HCT116 (cell line): ENCODE data around the gene UBE2F. TPM values are rescaled to one million over a fixed set of nuclear protein-coding genes. Genes with fewer than 3 reads are reported as not detected.

ENCODE experiments used
- ATAC-seq: fragments of 200-7000 bp; cut with Tn5 transposase; 2 replicates; pipeline ENCODE4 v1.9.1; 2020; ENCODE audit warnings: mild to moderate bottlenecking, moderate library complexity
- BruUV-seq: library from RNA; stranded (reverse); fragments of 400-500 nt; replicated peaks from 2 replicates; lab custom pipeline; 2021; lab: Mats Ljungman, UMichigan
- CTCF ChIA-PET: fragments of 300-600 bp; sonication (Branson Sonifier 250); formaldehyde crosslinking; loops from one replicate; lab custom pipeline; 2021; ENCODE audit warnings: antibody characterized with exemption; lab: Charles Lee
- POLR2A ChIA-PET: fragments of 300-600, 350-600 bp; sonication (Branson Sonifier 250); formaldehyde crosslinking; loops from one replicate; lab custom pipeline; 2021; ENCODE audit warnings: antibody characterized with exemption; lab: Charles Lee
- RAD21 ChIA-PET, 2 experiments: fragments of 300-600 bp; sonication (Branson Sonifier 250); formaldehyde crosslinking; loops; one replicate each; lab custom pipeline; 2023; ENCODE audit warnings: low total read pairs in 2 of 2; ENCODE audit not compliant: uncharacterized antibody in 2 of 2, unreplicated experiment in 2 of 2, low non-redundant PET in 1 of 2; lab: Charles Lee
- DNase-seq: peaks from one replicate; pipeline ENCODE4 v3.0.0-alpha.2; 2010; ENCODE audit warnings: low read depth, low spot score
- H2AFZ ChIP-seq: fragments of 200-600 bp; shearing (Covaris generic), sonication (generic); 2 replicates; pipeline ENCODE4 v1.6.1; 2017; ENCODE audit warnings: low read depth, mixed run types, mixed read lengths, antibody characterized with exemption, low read length; ENCODE audit not compliant: poor library complexity, severe bottlenecking
- H3K27ac ChIP-seq: 2 replicates; pipeline ENCODE4 v1.5.1; 2012; ENCODE audit warnings: low read depth, low read length
- H3K27me3 ChIP-seq: fragments of 200-600 bp; sonication (generic); 2 replicates; pipeline ENCODE4 v1.6.1; 2016; ENCODE audit warnings: mixed run types, low read length, mixed read lengths; ENCODE audit not compliant: insufficient read depth
- H3K36me3 ChIP-seq, 2 experiments: fragments of 200-500 bp in 1 of 2; fragments of 200-600 bp in 1 of 2; sonication (Bioruptor generic) in 1 of 2; sonication (generic) in 1 of 2; 2 replicates each; pipeline versions ENCODE4 v1.5.1 to v1.6.1; 2014 to 2016; ENCODE audit warnings: low read length in 2 of 2, inconsistent platforms in 1 of 2, mixed read lengths in 1 of 2, mixed run types in 1 of 2; ENCODE audit not compliant: insufficient read depth in 2 of 2, control insufficient read depth in 1 of 2
- H3K4me1 ChIP-seq, 2 experiments: fragments of 200-600 bp in 1 of 2; sonication (generic) in 1 of 2; 2 replicates each; pipeline versions ENCODE4 v1.5.1 to v1.6.1; 2012 to 2017; ENCODE audit warnings: low read length in 2 of 2, inconsistent platforms in 1 of 2, mild to moderate bottlenecking in 1 of 2, mixed read lengths in 1 of 2, mixed run types in 1 of 2, moderate library complexity in 1 of 2; ENCODE audit not compliant: insufficient read depth in 2 of 2, control insufficient read depth in 1 of 2
- H3K4me2 ChIP-seq: fragments of 200-600 bp; sonication (generic); 2 replicates; pipeline ENCODE4 v1.6.1; 2017; ENCODE audit warnings: mixed run types, low read length, mixed read lengths
- H3K4me3 ChIP-seq, 2 experiments: fragments of 200-600 bp in 1 of 2; sonication (generic) in 1 of 2; replicated peaks in 1 of 2; 2 replicates each; pipeline ENCODE4 v1.5.1; 2011 to 2016; ENCODE audit warnings: low read length in 2 of 2, control low read depth in 1 of 2, low read depth in 1 of 2, mild to moderate bottlenecking in 1 of 2, mixed read lengths in 1 of 2, mixed run types in 1 of 2
- H3K79me2 ChIP-seq: fragments of 200-600 bp; sonication (generic); 2 replicates; pipeline ENCODE4 v1.6.1; 2017; ENCODE audit warnings: mild to moderate bottlenecking, mixed run types, low read length, moderate library complexity, mixed read lengths; ENCODE audit not compliant: insufficient read depth
- H3K9ac ChIP-seq: fragments of 200-600 bp; sonication (generic); 2 replicates; pipeline ENCODE4 v1.6.1; 2016; ENCODE audit warnings: low read length, mixed read lengths
- H3K9me2 ChIP-seq: fragments of 200-600 bp; sonication (generic), shearing (Covaris generic); 2 replicates; pipeline ENCODE4 v1.6.1; 2017; ENCODE audit warnings: mixed run types, mild to moderate bottlenecking, moderate library complexity; ENCODE audit not compliant: insufficient read depth
- H3K9me3 ChIP-seq, 2 experiments: fragments of 200-500 bp in 1 of 2; fragments of 200-600 bp in 1 of 2; sonication (Bioruptor generic) in 1 of 2; sonication (generic) in 1 of 2; 2 replicates each; pipeline ENCODE4 v1.6.1; 2014 to 2017; ENCODE audit warnings: low read length in 2 of 2, mixed read lengths in 2 of 2, inconsistent platforms in 1 of 2, low read depth in 1 of 2, mild to moderate bottlenecking in 1 of 2, mixed run types in 1 of 2, moderate library complexity in 1 of 2; ENCODE audit not compliant: control insufficient read depth in 1 of 2, insufficient read depth in 1 of 2
- H4K20me1 ChIP-seq: fragments of 200-600 bp; sonication (generic), shearing (Covaris generic); 2 replicates; pipeline ENCODE4 v1.6.1; 2017; ENCODE audit warnings: mixed run types, mild to moderate bottlenecking, moderate library complexity; ENCODE audit not compliant: insufficient read depth
- ATF3 ChIP-seq: IDR thresholded peaks from 2 replicates; pipeline ENCODE4 v1.6.1; 2012
- CBX3 ChIP-seq: IDR thresholded peaks from 2 replicates; pipeline ENCODE4 v1.6.1; 2012; ENCODE audit warnings: low read depth
- CEBPB ChIP-seq: IDR thresholded peaks from 2 replicates; pipeline ENCODE4 v1.6.1; 2012; ENCODE audit warnings: low read depth
- CTCF ChIP-seq, 3 experiments: fragments of 200-600 bp in 1 of 3; sonication (generic) in 1 of 3; IDR thresholded peaks in 2 of 3; conservative IDR thresholded peaks in 1 of 3; 2 replicates each; pipeline ENCODE4 v1.5.1; 2012 to 2017; ENCODE audit warnings: low read depth in 2 of 3, low read length in 2 of 3, antibody characterized with exemption in 1 of 3, borderline replicate concordance in 1 of 3, control low read depth in 1 of 3, mild to moderate bottlenecking in 1 of 3, mixed read lengths in 1 of 3, mixed run types in 1 of 3, moderate library complexity in 1 of 3; ENCODE audit not compliant: insufficient read depth in 1 of 3
- ELF1 ChIP-seq: IDR thresholded peaks from 2 replicates; pipeline ENCODE4 v1.6.1; 2012; ENCODE audit warnings: low read depth, borderline replicate concordance
- EZH2 ChIP-seq: fragments of 200-600 bp; sonication (generic); IDR thresholded peaks from 2 replicates; pipeline ENCODE4 v1.6.1; 2017; ENCODE audit warnings: antibody characterized with exemption, mixed run types
- EZH2phosphoT487 ChIP-seq: fragments of 200-600 bp; IDR thresholded peaks from 2 replicates; pipeline ENCODE4 v1.6.1; 2018; ENCODE audit warnings: antibody characterized with exemption, borderline replicate concordance
- JUND ChIP-seq: IDR thresholded peaks from 2 replicates; pipeline ENCODE4 v1.6.1; 2012
- MAX ChIP-seq: IDR thresholded peaks from 2 replicates; pipeline ENCODE4 v1.6.1; 2012
- POLR2A ChIP-seq: IDR thresholded peaks from 2 replicates; pipeline ENCODE4 v1.7.0; 2011; ENCODE audit warnings: borderline replicate concordance; ENCODE audit not compliant: insufficient read depth, insufficient read length; ENCODE audit errors: extremely low read depth
- POLR2AphosphoS5 ChIP-seq: IDR thresholded peaks from 2 replicates; pipeline ENCODE4 v1.6.1; 2011; ENCODE audit warnings: mild to moderate bottlenecking, low read depth, low read length, moderate library complexity
- SIN3A ChIP-seq: IDR thresholded peaks from 2 replicates; pipeline ENCODE4 v1.6.1; 2012; ENCODE audit warnings: low read depth
- SP1 ChIP-seq: IDR thresholded peaks from 2 replicates; pipeline ENCODE4 v1.6.1; 2012; ENCODE audit warnings: low read depth
- SRF ChIP-seq: IDR thresholded peaks from 2 replicates; pipeline ENCODE4 v1.6.1; 2012; ENCODE audit warnings: low read depth
- YY1 ChIP-seq: IDR thresholded peaks from 2 replicates; pipeline ENCODE4 v1.6.1; 2011; ENCODE audit warnings: low read length, low read depth, moderate library complexity, mild to moderate bottlenecking; ENCODE audit not compliant: insufficient replicate concordance; ENCODE audit errors: extremely low read depth
- ZBTB33 ChIP-seq: IDR thresholded peaks from 2 replicates; pipeline ENCODE4 v1.6.1; 2011; ENCODE audit warnings: mild to moderate bottlenecking, low read length, moderate library complexity; ENCODE audit not compliant: insufficient replicate concordance; ENCODE audit errors: extremely low read depth
- ZNF274 ChIP-seq: fragments of 200-500 bp; sonication (Bioruptor generic); IDR thresholded peaks from 2 replicates; pipeline ENCODE4 v1.6.1; 2014; ENCODE audit warnings: mild to moderate bottlenecking, low read depth, low read length, inconsistent platforms
- intact Hi-C: fragments of 100-400 bp; cut with micrococcal nuclease; formaldehyde crosslinking; loops from 2 replicates; pipeline ENCODE4 v1.10.0; 2022
- total RNA-seq: library from RNA; stranded (reverse); gene quantifications from one replicate; pipeline ENCODE4 v1.2.1, GENCODE V29; 2021; ENCODE audit not compliant: unreplicated experiment

Gene UBE2F
- total RNA-seq, 1 experiment from 2014 or later: 32.8 TPM

- Histone ChIP-seq H3K27me3 (no peaks in the 10 kb centered on the region), H3K9ac (no peak overlapping the region), H3K27ac (no peak overlapping the region), H3K36me3 (no peaks in the 10 kb centered on the region), H3K4me2 (no peak overlapping the region), H4K20me1 (no peaks in the 10 kb centered on the region), H3K79me2 (no peaks in the 10 kb centered on the region), H3K9me2 (no peaks in the 10 kb centered on the region), H3K4me3 (no peak overlapping the region), H3K9me3 (no peaks in the 10 kb centered on the region), H3K4me1 (no peaks in the 10 kb centered on the region), H2AFZ (no peak overlapping the region)
- DNase-seq (no peak), ATAC-seq (no peak)
- ChIA-PET CTCF (no interaction called here), RAD21 (no interaction called here), POLR2A (no interaction called here)
- no peak for TF ChIP-seq CBX3
- no peak for TF ChIP-seq ZNF274
- TF ChIP-seq SP1: no peak
- no TSS peak for BruUV-seq
- intact Hi-C loops: no loop called here
Observed at GRCh38 chr2:238046725-238047270, 80.0 kb downstream of the UBE2F start.

GRCh38 chr2:238053191-238053776 lies 86.5 kb downstream of the UBE2F start:
- Histone ChIP-seq H3K27ac (no peak overlapping the region), H2AFZ (no peak overlapping the region), H3K79me2 (no peaks in the 10 kb centered on the region), H4K20me1 (no peaks in the 10 kb centered on the region), H3K4me3 (no peak overlapping the region), H3K36me3 (no peaks in the 10 kb centered on the region), H3K4me1 (no peaks in the 10 kb centered on the region), H3K9me2 (no peaks in the 10 kb centered on the region), H3K27me3 (no peaks in the 10 kb centered on the region), H3K9me3 (no peaks in the 10 kb centered on the region), H3K9ac (no peak overlapping the region), H3K4me2 (no peak overlapping the region)
- RAD21 ChIA-PET: no interaction called here
- ATAC-seq (no peak), DNase-seq (no peak)
- intact Hi-C loops: no loop called here
- CTCF ChIA-PET: no interaction called here
- POLR2A ChIA-PET: no interaction called here
- no TSS peak for BruUV-seq
- TF ChIP-seq YY1 (no peak), ZBTB33 (no peak), CBX3 (no peak), EZH2 (no peak), CTCF (IDR thresholded peaks at IDR 0.05 in 2 of 3, conservative IDR thresholded peaks at IDR 0.05 in 1 of 3; ENCODE audit: borderline replicate concordance in 1 of 3, insufficient read depth in 1 of 3, low read depth in 2 of 3, low read length in 2 of 3) (no peak), MAX (no peak), POLR2A (no peak), ZNF274 (no peak), SRF (no peak), EZH2phosphoT487 (no peak), JUND (no peak), ATF3 (no peak), POLR2AphosphoS5 (no peak), SIN3A (no peak), CEBPB (no peak), ELF1 (no peak)
